KOPT-K1 (cell line): ENCODE data around the gene SMYD2.

Experiments
- H3K27ac ChIP-seq: fragments of 200-600 bp; sonication (generic); 2 replicates; pipeline ENCODE4 v1.5.1; 2016; ENCODE audit warnings: antibody characterized with exemption, mild to moderate bottlenecking, low read depth, low read length; ENCODE audit not compliant: poor library complexity, severe bottlenecking
- H3K36me3 ChIP-seq: fragments of 200-600 bp; sonication (generic); 2 replicates; pipeline ENCODE4 v1.5.1; 2017; ENCODE audit warnings: antibody characterized with exemption, mild to moderate bottlenecking, low read length, moderate library complexity; ENCODE audit not compliant: insufficient read depth
- H3K9me3 ChIP-seq: fragments of 200-600 bp; sonication (generic); 2 replicates; pipeline ENCODE4 v1.5.1; 2017; ENCODE audit warnings: antibody characterized with exemption, low read length, mild to moderate bottlenecking; ENCODE audit not compliant: insufficient read depth, poor library complexity, severe bottlenecking

Gene SMYD2

GRCh38 chr1:214344897-214345296, 63.9 kb downstream of the SMYD2 start:
- peaks cover 19% of the 10 kb centered on the region for H3K36me3 ChIP-seq
- no peak overlapping the region for H3K27ac ChIP-seq
- peaks cover 20% of the 10 kb centered on the region for H3K9me3 ChIP-seq

DNA sequence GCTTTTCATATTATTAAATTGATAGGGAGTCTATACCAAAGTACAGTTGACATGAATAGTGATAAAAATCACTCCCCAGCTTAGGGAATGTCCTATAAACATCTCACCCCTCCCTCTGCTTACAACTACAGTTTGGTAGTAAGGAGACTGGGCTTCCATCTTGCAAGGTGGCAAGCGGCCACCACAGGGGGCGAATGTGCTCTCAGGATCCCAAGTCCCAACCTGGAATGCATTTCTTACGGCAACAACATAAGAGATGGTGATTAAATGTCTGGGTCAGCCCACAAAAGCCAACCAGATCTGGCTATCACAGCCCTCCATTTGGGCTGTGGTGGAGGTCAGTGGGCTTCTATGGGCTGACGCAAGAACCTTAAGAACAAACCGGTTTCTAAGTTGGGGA, 68.0 kb downstream of the SMYD2 start:
- H3K9me3 ChIP-seq, result peaks cover 17% of the 10 kb centered on the region
- peaks cover 15% of the 10 kb centered on the region for H3K36me3 ChIP-seq
- no peak overlapping the region for H3K27ac ChIP-seq

DNA sequence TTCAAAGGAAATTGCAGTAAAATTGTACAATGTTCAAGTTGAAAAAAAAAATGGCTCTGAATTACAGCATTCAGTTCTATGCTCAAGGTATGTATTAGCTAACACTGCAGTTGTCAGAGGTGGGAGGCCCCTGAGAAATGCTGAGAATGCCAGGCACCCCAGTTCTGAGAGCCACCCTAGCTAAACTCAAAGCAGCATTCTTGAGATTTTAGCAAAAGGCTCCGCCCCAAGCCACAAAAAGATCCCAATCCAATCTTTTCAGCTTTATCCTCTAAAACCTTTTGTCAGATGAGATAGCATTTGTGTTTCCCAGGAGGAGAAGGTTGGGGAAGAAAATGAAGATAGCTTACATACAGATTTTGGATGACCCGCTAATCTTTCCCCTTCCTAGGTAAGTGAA, 68.8 kb downstream of the SMYD2 start:
- H3K9me3 ChIP-seq, result peaks cover 9% of the 10 kb centered on the region
- peaks cover 7% of the 10 kb centered on the region for H3K36me3 ChIP-seq
- H3K27ac ChIP-seq, result no peak overlapping the region

- Histone ChIP-seq H3K27ac (no peak overlapping the region), H3K9me3 (no peaks in the 10 kb centered on the region), H3K36me3 (no peaks in the 10 kb centered on the region)
Observed at GRCh38 chr1:214351551-214352277, 70.8 kb downstream of the SMYD2 start.

- no peaks in the 10 kb centered on the region for H3K9me3 ChIP-seq
- no peaks in the 10 kb centered on the region for H3K36me3 ChIP-seq
Observed at GRCh38 chr1:214352838-214353237, 71.9 kb downstream of the SMYD2 start.

GRCh38 chr1:214354440-214355148, 73.6 kb downstream of the SMYD2 start:
- Histone ChIP-seq H3K9me3 (no peaks in the 10 kb centered on the region), H3K36me3 (no peaks in the 10 kb centered on the region), H3K27ac (no peak overlapping the region)

More at GRCh38 chr1:214352838-214353237, 71.9 kb downstream of the SMYD2 start:
- H3K27ac ChIP-seq, result no peak overlapping the region

DNA sequence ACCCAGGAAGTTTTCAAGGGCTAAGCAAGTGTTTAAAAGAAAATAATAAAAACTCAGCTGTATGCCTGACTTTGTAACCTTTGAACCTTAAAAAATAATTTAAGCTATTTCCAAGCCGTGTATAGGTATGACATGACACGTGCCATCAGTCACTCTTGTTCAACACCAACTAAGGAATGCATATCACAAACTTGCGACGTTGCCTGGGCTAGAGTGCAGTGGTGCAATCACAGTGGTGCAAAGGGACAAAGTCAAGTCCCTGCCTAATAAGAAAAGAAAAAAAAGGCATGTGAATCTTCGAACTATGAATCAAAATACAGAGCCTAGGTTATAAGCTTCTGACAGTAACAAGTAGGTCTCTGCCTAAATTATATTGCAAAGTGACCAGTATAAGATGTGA, 79.2 kb downstream of the SMYD2 start:
- no peak overlapping the region for H3K27ac ChIP-seq
- no peaks in the 10 kb centered on the region for H3K36me3 ChIP-seq
- no peaks in the 10 kb centered on the region for H3K9me3 ChIP-seq

DNA sequence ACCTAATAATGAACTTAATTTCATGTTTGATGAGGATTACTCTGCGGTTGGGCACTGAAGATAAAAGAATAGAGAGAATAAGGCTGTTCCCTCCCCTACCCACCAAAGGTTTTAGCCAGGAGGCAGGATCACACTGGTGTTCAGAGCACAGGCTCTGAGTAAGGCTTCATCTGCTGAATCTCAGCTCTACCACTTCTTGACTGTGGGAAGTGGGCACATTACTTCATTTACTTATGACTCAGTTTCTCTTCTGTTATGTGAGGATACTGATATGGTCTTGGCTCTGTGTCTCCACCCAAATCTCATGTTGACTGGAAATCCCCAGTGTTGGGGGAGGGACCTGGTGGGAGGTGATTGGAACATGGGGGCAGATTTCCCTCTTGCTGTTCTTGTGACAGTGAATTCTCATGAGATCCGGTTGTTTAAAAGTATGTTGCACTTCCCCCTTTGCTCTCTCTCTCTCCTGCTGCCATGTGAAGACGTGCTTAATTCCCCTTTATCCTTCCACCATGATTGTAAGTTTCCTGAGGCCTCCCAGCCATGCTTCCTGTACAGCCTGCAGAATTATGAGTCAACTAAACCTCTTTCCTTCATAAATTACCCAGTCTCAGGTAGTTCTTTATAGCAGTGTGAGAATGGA, 79.7 kb downstream of the SMYD2 start:
- Histone ChIP-seq H3K27ac (no peak overlapping the region), H3K9me3 (no peaks in the 10 kb centered on the region), H3K36me3 (no peaks in the 10 kb centered on the region)

DNA sequence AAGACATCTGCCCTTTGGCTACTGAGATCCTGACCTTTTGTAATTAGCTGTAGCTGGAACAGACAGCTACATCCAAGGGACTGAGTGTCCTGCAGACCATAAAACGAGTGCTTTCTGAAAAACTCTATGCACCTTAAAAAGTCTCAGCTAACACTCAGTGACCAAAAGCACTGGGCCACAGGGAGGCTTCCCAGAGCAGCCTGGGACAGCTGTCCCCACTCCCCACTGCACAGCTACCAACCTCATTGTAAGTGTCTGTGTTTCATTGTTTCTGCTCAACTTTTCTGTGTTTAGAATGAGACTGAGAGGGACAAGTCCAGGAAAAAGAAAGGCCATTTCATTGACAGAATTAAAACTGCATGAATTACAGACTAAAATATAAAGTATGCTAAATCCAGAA, 80.7 kb downstream of the SMYD2 start:
- Histone ChIP-seq H3K9me3 (no peaks in the 10 kb centered on the region), H3K36me3 (no peaks in the 10 kb centered on the region), H3K27ac (no peak overlapping the region)

DNA sequence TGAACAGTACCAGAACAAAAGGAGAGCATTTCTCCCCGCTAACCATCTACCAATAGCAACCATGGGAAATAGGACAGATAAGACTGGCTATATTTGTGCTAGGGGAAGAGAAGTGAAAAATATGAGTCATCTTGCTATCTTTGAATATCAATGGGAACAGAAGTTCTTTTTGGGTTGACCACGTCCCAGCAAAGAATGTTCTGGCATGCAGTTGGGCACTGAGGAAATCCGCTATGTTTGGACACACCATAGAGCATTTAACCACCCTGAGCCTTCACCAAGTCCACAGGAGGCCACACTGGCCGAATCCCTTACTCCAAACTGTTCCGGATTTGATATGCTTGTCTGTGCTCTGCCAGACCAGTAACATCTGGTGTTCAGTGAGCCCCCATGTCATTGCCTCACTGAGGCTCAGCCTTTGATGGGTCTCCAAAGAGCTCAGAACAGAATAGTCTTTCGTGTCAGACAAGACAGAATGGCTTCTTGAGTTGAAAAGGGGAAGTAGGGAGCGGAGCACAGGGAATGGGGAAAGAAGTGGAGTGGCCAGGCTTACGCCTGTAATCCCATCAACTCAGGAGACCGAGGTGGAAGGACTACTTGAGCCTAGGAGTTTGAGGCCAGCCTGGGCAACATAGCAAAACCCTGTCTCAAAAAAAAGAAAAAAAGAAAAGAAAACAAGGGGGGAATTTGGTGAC, 81.4 kb downstream of the SMYD2 start:
- Histone ChIP-seq H3K36me3 (no peaks in the 10 kb centered on the region), H3K9me3 (no peaks in the 10 kb centered on the region), H3K27ac (no peak overlapping the region)

DNA sequence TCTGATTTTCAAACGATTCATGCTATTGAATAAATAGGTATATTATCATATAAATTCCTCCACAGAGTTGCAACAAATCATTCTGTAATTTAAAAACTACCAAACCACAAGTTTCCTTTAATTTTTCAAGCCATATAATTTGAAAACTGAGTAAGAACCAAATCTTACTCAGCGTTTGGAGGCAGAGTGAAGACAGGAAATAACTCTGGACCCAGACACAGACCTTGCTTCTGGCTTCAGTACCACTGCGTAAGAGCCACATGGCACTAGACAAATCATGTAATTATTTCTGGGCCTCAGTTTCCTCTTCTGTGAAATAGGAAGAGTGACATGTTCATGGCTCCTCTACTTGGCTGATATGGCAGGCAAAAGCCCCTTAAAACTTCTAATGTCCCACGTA, 82.4 kb downstream of the SMYD2 start:
- no peak overlapping the region for H3K27ac ChIP-seq
- H3K36me3 ChIP-seq, result no peaks in the 10 kb centered on the region
- no peaks in the 10 kb centered on the region for H3K9me3 ChIP-seq

GRCh38 chr1:214364386-214364785, 83.4 kb downstream of the SMYD2 start:
- no peaks in the 10 kb centered on the region for H3K9me3 ChIP-seq
- no peaks in the 10 kb centered on the region for H3K36me3 ChIP-seq
- no peak overlapping the region for H3K27ac ChIP-seq

- Histone ChIP-seq H3K27ac (no peak overlapping the region), H3K36me3 (no peaks in the 10 kb centered on the region), H3K9me3 (no peaks in the 10 kb centered on the region)
Observed at GRCh38 chr1:214364786-214365295, 83.9 kb downstream of the SMYD2 start.

DNA sequence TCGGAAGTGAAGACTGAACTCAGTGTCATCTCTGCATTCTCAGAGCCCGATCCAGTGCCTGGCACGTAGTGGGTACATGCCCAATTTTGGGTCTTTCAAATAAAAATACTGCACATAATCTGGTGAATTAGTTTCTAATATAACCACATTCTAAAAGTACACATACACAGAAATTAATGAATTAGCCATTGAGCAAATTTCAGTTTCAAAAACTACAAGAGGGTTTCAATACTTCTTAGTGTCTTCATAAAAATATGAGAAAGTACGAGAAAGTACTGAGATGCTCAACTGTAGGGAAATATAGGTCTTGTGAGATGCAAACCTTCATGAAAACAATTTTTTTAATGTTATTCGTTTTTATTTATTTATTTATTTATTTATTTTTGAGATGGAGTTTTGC, 86.9 kb downstream of the SMYD2 start:
- Histone ChIP-seq H3K36me3 (no peaks in the 10 kb centered on the region), H3K27ac (no peak overlapping the region), H3K9me3 (no peaks in the 10 kb centered on the region)

GRCh38 chr1:214369364-214369763, 88.4 kb downstream of the SMYD2 start:
- Histone ChIP-seq H3K9me3 (no peaks in the 10 kb centered on the region), H3K36me3 (no peaks in the 10 kb centered on the region), H3K27ac (no peak overlapping the region)
